GM13977 (cell line): ENCODE results near the gene CRIM1.

Experiments
- DNase-seq: peaks from one replicate; pipeline ENCODE4 v3.0.0; 2012; ENCODE audit warnings: low spot score
- in situ Hi-C: fragments of 300-500 bp; cut with MboI; formaldehyde crosslinking; loops from one replicate; pipeline ENCODE4 v1.12.0; 2022; ENCODE audit warnings: low sequenced_read_pairs, low pct_unique_long_range_greater_than_20kb, mixed read lengths, inconsistent platforms; ENCODE audit not compliant: unreplicated experiment
- TF ChIP-seq, protein P1 (sequence below): IDR thresholded peaks from 2 replicates; pipeline ENCODE4 v1.5.1; 2012; ENCODE audit warnings: mild to moderate bottlenecking, control low read depth; ENCODE audit not compliant: insufficient read depth; ENCODE audit errors: extremely low read depth, missing control alignments

CRIM1 gene

DNA sequence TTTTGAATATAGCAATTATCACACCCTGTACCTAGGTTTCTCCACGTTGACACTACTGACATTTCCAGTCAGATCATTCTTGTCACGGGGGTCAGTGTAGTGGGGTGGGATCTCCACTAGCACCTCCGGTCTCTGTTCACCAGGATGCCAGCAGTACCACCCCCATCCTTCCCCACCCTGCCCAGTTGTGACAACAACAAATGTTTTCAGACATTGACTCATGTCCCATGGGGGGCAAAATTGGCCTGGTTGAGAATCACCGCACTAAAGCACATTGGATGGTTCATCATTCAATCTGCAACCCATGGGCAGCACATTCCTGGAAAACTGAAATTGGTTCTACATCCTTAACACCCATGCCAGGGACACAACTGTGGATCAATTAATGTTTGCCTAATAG, 210.1 kb downstream of the CRIM1 start:
- TF ChIP-seq, protein P1, sequence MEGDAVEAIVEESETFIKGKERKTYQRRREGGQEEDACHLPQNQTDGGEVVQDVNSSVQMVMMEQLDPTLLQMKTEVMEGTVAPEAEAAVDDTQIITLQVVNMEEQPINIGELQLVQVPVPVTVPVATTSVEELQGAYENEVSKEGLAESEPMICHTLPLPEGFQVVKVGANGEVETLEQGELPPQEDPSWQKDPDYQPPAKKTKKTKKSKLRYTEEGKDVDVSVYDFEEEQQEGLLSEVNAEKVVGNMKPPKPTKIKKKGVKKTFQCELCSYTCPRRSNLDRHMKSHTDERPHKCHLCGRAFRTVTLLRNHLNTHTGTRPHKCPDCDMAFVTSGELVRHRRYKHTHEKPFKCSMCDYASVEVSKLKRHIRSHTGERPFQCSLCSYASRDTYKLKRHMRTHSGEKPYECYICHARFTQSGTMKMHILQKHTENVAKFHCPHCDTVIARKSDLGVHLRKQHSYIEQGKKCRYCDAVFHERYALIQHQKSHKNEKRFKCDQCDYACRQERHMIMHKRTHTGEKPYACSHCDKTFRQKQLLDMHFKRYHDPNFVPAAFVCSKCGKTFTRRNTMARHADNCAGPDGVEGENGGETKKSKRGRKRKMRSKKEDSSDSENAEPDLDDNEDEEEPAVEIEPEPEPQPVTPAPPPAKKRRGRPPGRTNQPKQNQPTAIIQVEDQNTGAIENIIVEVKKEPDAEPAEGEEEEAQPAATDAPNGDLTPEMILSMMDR, result no peak
- in situ Hi-C loops, result no loop called here
- DNase-seq, result no peak

DNA sequence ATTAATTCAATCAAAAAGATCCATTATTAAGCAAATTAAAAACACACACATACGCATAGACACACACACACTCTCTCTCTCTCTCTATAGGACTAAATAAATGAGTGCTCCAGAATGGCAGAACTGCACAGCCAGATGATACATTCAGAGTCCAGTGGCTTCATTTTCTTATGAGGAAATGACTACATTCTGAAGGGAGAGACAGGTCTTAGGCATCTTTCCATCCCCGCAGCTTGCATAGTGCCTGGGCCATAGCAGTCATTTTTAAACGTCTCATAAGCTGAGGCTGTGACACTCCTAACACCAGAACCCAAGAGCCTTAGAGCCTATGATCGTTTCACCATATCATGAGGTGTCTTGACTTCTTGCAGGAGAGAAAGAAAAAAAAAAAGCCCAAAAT, 211.3 kb downstream of the CRIM1 start:
- in situ Hi-C loops, result no loop called here
- TF ChIP-seq, protein P1, result no peak
- DNase-seq, result no peak

GRCh38 chr2:36567711-36568408, 212.3 kb downstream of the CRIM1 start:
- in situ Hi-C loops, result no loop called here
- DNase-seq, result no peak

DNA sequence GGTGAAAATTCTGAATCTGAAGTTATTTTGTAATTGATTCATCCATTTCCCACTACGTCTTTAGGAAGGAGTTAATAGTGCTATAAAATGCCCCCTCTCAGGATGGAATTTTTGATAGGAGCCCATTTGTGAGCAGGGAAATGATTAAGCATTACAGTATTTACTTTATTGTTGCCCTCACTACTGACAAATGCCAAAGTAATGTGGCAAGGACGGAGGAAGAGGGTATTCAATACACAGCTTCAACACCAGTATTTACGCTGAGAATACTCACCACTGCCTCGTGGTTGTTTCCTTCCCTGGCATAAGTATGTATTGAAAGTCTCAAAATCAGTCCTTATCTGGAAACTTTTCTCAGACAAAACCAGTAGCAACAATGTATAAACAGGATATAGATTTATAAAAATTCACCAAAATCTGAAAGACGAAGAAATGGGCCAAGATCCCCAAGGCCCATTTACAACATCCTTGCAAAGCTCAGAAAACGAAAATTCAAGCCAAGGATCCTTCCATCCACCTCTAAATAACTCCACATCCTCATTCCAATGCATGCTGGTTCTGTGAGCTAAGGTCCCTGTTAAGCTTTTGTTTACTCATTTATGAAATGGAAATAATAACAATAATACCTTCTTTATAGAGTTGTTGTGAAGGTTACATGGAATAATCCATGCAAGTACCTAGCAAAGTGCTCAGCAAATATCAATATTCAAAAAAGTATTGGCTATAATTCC, 213.1 kb downstream of the CRIM1 start:
- in situ Hi-C loops, result no loop called here
- TF ChIP-seq, protein P1, result no peak
- DNase-seq, result no peak

More at GRCh38 chr2:36567711-36568408, 212.3 kb downstream of the CRIM1 start:
- TF ChIP-seq, protein P1, result no peak

- in situ Hi-C loops, result no loop called here
- DNase-seq, result no peak
Measured at GRCh38 chr2:36569267-36569856, 213.8 kb downstream of the CRIM1 start.

GRCh38 chr2:36570416-36570815, 214.8 kb downstream of the CRIM1 start:
- in situ Hi-C loops, result no loop called here
- DNase-seq, result no peak
- TF ChIP-seq, protein P1, result no peak

More at GRCh38 chr2:36569267-36569856, 213.8 kb downstream of the CRIM1 start:
- TF ChIP-seq, protein P1, result no peak
